H1 (cell line): ENCODE measurements around the gene KCNN1. TPM values are rescaled to one million over a fixed set of nuclear protein-coding genes. Genes with fewer than 3 reads are reported as not detected.
A peak's percentile ranks its signal among the peaks of the same experiment; 100 is the strongest.

Source experiments
- CTCF ChIA-PET: fragments of 300-600 bp; sonication (Branson Sonifier 250); formaldehyde crosslinking; loops from one replicate; lab custom pipeline; 2021; ENCODE audit not compliant: partially characterized antibody; lab: Charles Lee
- POLR2A ChIA-PET: fragments of 300-600 bp; sonication (Branson Sonifier 250); formaldehyde crosslinking; loops from one replicate; lab custom pipeline; 2021; ENCODE audit warnings: inconsistent platforms; ENCODE audit not compliant: partially characterized antibody; lab: Charles Lee
- DNase-seq, 2 experiments: peaks; one replicate each; pipeline versions ENCODE4 v3.0.0 to v3.0.0-alpha.2; 2010 to 2022; ENCODE audit warnings: low spot score in 2 of 2, low read depth in 1 of 2, mixed read lengths in 1 of 2
- FAIRE-seq: peaks from 2 replicates; lab custom pipeline; 2011; peaks lifted over from hg19 to GRCh38; lab: Jason Lieb, UNC
- H2AFZ ChIP-seq: 2 replicates; pipeline ENCODE4 v1.8.1; 2012; ENCODE audit warnings: low read length, inconsistent platforms
- H2AK5ac ChIP-seq: 2 replicates; pipeline ENCODE4 v1.6.1; 2013; ENCODE audit warnings: low read depth, low read length
- H2BK120ac ChIP-seq: replicated peaks from 2 replicates; pipeline ENCODE3; 2013; ENCODE audit warnings: low read depth, low read length, inconsistent platforms
- H2BK12ac ChIP-seq: 2 replicates; pipeline ENCODE4 v1.6.1; 2013; ENCODE audit warnings: low read depth, low read length
- H2BK15ac ChIP-seq: 2 replicates; pipeline ENCODE4 v1.6.1; 2013; ENCODE audit warnings: low read length
- H2BK20ac ChIP-seq: 2 replicates; pipeline ENCODE4 v1.6.1; 2013; ENCODE audit warnings: low read length
- H2BK5ac ChIP-seq: 2 replicates; pipeline ENCODE4 v1.6.1; 2013; ENCODE audit warnings: low read depth, low read length
- H3K14ac ChIP-seq: 2 replicates; pipeline ENCODE4 v1.6.1; 2013; ENCODE audit warnings: inconsistent platforms; ENCODE audit not compliant: insufficient read length
- H3K18ac ChIP-seq: 2 replicates; pipeline ENCODE4 v1.6.1; 2013; ENCODE audit warnings: low read length; ENCODE audit errors: extremely low read depth
- H3K23ac ChIP-seq: 2 replicates; pipeline ENCODE4 v1.6.1; 2013; ENCODE audit warnings: inconsistent platforms; ENCODE audit not compliant: insufficient read length
- H3K23me2 ChIP-seq: 2 replicates; pipeline ENCODE4 v1.6.1; 2013; ENCODE audit warnings: low read depth, low read length
- H3K27ac ChIP-seq: 2 replicates; pipeline ENCODE4 v1.6.1; 2011; ENCODE audit warnings: low read depth, low read length, inconsistent platforms
- H3K27me3 ChIP-seq, 4 experiments: replicated peaks in 1 of 4; 1 replicate in 1 of 4; 2 replicates in 3 of 4; pipeline versions ENCODE4 v1.6.1 to v1.8.1; 2011 to 2013; ENCODE audit warnings: low read length in 3 of 4, mild to moderate bottlenecking in 3 of 4, inconsistent platforms in 2 of 4, mixed read lengths in 2 of 4, moderate library complexity in 1 of 4; ENCODE audit not compliant: control insufficient read depth in 3 of 4, insufficient read depth in 3 of 4; ENCODE audit errors: extremely low read depth in 1 of 4
- H3K36me3 ChIP-seq, 4 experiments: 2 replicates each; pipeline versions ENCODE4 v1.6.1 to v1.8.1; 2011 to 2013; ENCODE audit warnings: mild to moderate bottlenecking in 4 of 4, low read length in 3 of 4, moderate library complexity in 2 of 4, control low read depth in 1 of 4, inconsistent platforms in 1 of 4; ENCODE audit not compliant: insufficient read depth in 4 of 4, control insufficient read depth in 2 of 4
- H3K4ac ChIP-seq: replicated peaks from 2 replicates; pipeline ENCODE3; 2013; ENCODE audit warnings: low read length, low read depth, mixed read lengths, inconsistent platforms; ENCODE audit not compliant: insufficient read length
- H3K4me1 ChIP-seq, 4 experiments: replicated peaks in 1 of 4; 1 replicate in 1 of 4; 2 replicates in 3 of 4; pipeline versions ENCODE4 v1.6.1 to v1.8.1; 2011 to 2013; ENCODE audit warnings: low read length in 3 of 4, inconsistent platforms in 2 of 4, mixed read lengths in 1 of 4; ENCODE audit not compliant: insufficient read depth in 4 of 4, control insufficient read depth in 3 of 4
- H3K4me2 ChIP-seq, 2 experiments: 2 replicates each; pipeline versions ENCODE4 v1.6.1 to v1.8.1; 2011 to 2013; ENCODE audit warnings: low read depth in 2 of 2, low read length in 2 of 2, control low read depth in 1 of 2, inconsistent platforms in 1 of 2, mild to moderate bottlenecking in 1 of 2; ENCODE audit not compliant: insufficient read depth in 1 of 2
- H3K4me3 ChIP-seq, 4 experiments: fragments of 200-600, 300-600 bp in 1 of 4; sonication (generic), shearing (Covaris generic), sonication (Bioruptor Twin) in 1 of 4; 2 replicates each; pipeline versions ENCODE4 v1.5.1 to v1.8.1; 2011 to 2016; ENCODE audit warnings: low read length in 4 of 4, low read depth in 3 of 4, control low read depth in 2 of 4, inconsistent platforms in 2 of 4, mild to moderate bottlenecking in 2 of 4, mixed read lengths in 1 of 4, moderate library complexity in 1 of 4; ENCODE audit not compliant: insufficient read depth in 2 of 4; ENCODE audit errors: extremely low read depth in 1 of 4
- H3K56ac ChIP-seq: replicated peaks from 2 replicates; pipeline ENCODE3; 2013; ENCODE audit warnings: low read depth, mild to moderate bottlenecking, mixed read lengths, low read length, inconsistent platforms; ENCODE audit not compliant: insufficient read length
- H3K79me1 ChIP-seq: 2 replicates; pipeline ENCODE4 v1.6.1; 2013; ENCODE audit warnings: low read depth, low read length, control low read depth
- H3K79me2 ChIP-seq, 2 experiments: 2 replicates each; pipeline versions ENCODE4 v1.6.1 to v1.8.1; 2012 to 2013; ENCODE audit warnings: low read length in 2 of 2, mild to moderate bottlenecking in 2 of 2, inconsistent platforms in 1 of 2; ENCODE audit not compliant: insufficient read depth in 2 of 2, control insufficient read depth in 1 of 2
- H3K9ac ChIP-seq, 4 experiments: replicated peaks in 1 of 4; 1 replicate in 1 of 4; 2 replicates in 3 of 4; pipeline versions ENCODE4 v1.6.1 to v1.8.1; 2011 to 2013; ENCODE audit warnings: low read depth in 3 of 4, low read length in 3 of 4, control low read depth in 2 of 4, mild to moderate bottlenecking in 2 of 4, moderate library complexity in 2 of 4, inconsistent platforms in 1 of 4; ENCODE audit errors: extremely low read depth in 1 of 4
- H3K9me3 ChIP-seq, 2 experiments: 2 replicates each; pipeline versions ENCODE4 v1.6.1 to v1.8.1; 2012 to 2013; ENCODE audit warnings: mild to moderate bottlenecking in 2 of 2, moderate library complexity in 2 of 2, control low read depth in 1 of 2, inconsistent platforms in 1 of 2, low read depth in 1 of 2, low read length in 1 of 2, mixed read lengths in 1 of 2; ENCODE audit not compliant: insufficient read depth in 2 of 2
- H4K20me1 ChIP-seq, 2 experiments: replicated peaks in 1 of 2; 2 replicates each; pipeline versions ENCODE3 to v1.8.1; 2011 to 2013; ENCODE audit warnings: inconsistent platforms in 2 of 2, low read length in 2 of 2, mild to moderate bottlenecking in 1 of 2; ENCODE audit not compliant: insufficient read depth in 2 of 2, control insufficient read depth in 1 of 2
- H4K5ac ChIP-seq: 2 replicates; pipeline ENCODE4 v1.6.1; 2013; ENCODE audit warnings: low read length, low read depth, mixed read lengths, inconsistent platforms; ENCODE audit not compliant: insufficient read length
- H4K8ac ChIP-seq: 2 replicates; pipeline ENCODE4 v1.8.0; 2013; ENCODE audit warnings: mild to moderate bottlenecking, moderate library complexity, low read length, inconsistent platforms; ENCODE audit not compliant: insufficient read depth; ENCODE audit errors: extremely low read depth
- H4K91ac ChIP-seq: replicated peaks from 2 replicates; pipeline ENCODE3; 2013; ENCODE audit warnings: low read length, mixed read lengths, inconsistent platforms; ENCODE audit not compliant: insufficient read length
- EZH2 ChIP-seq: fragments of 200-600 bp; sonication (generic); IDR thresholded peaks from 2 replicates; pipeline ENCODE4 v1.7.1; 2012; ENCODE audit warnings: low read depth, mild to moderate bottlenecking, moderate library complexity, low read length, inconsistent platforms; ENCODE audit not compliant: severe bottlenecking
- GABPA ChIP-seq: IDR thresholded peaks from 2 replicates; pipeline ENCODE4 v1.6.1; 2011; ENCODE audit warnings: mild to moderate bottlenecking, low read length, moderate library complexity, borderline replicate concordance; ENCODE audit not compliant: insufficient read depth
- KDM1A ChIP-seq: fragments of 200-600, 300-600 bp; sonication (generic); IDR thresholded peaks from 2 replicates; pipeline ENCODE4 v1.7.1; 2016; ENCODE audit warnings: mild to moderate bottlenecking, low read length, borderline replicate concordance
- POU5F1 ChIP-seq: IDR thresholded peaks from 2 replicates; pipeline ENCODE4 v1.6.1; 2011; ENCODE audit warnings: low read depth, mild to moderate bottlenecking, low read length, moderate library complexity
- SP4 ChIP-seq: IDR thresholded peaks from 2 replicates; pipeline ENCODE4 v1.6.1; 2012; ENCODE audit warnings: low read length, inconsistent platforms
- SUZ12 ChIP-seq: fragments of 200-600 bp; sonication (generic); IDR thresholded peaks from 2 replicates; pipeline ENCODE4 v1.6.1; 2012; ENCODE audit warnings: mild to moderate bottlenecking, inconsistent platforms, low read length, moderate library complexity, mixed read lengths
- TAF1 ChIP-seq: IDR thresholded peaks from 2 replicates; pipeline ENCODE4 v1.6.1; 2011; ENCODE audit warnings: mild to moderate bottlenecking, low read depth, low read length
- WGBS, 2 experiments: shearing (Covaris generic) in 1 of 2; methylation state at CpG; one replicate each; pipeline versions ENCODE4 v1.1.6 to v1.1.7; 2013 to 2015; ENCODE audit warnings: low lambda C conversion rate in 2 of 2, mixed read lengths in 2 of 2, inconsistent platforms in 1 of 2, low coverage in 1 of 2, missing lambda C conversion rate in 1 of 2; ENCODE audit not compliant: insufficient replicate concordance in 2 of 2, insufficient coverage in 1 of 2, insufficient read length in 1 of 2; ENCODE audit errors: extremely low coverage in 1 of 2, missing lambda C conversion rate in 1 of 2; 5-methylcytosine and 5-hydroxymethylcytosine counted together
- polyA plus RNA-seq, 7 experiments: library from polyadenylated mRNA; depleted of rRNA in 3 of 7; stranded (reverse) in 5 of 7; unstranded in 2 of 7; fragments of >200 nt in 5 of 7; fragments of 200-250 nt in 2 of 7; gene quantifications; 1 replicate in 5 of 7; 2 replicates in 1 of 7; 4 replicates in 1 of 7; pipeline versions ENCODE4 v1.2.1 to v1.2.3, GENCODE V29; 2011 to 2013; ENCODE audit warnings: missing spikeins in 2 of 7, mixed read lengths in 2 of 7
- total RNA-seq: library from RNA; stranded (reverse); fragmentation: NEBNext Ultra II Directional; extraction: Animal tissue kit (Norgen Biotek cat#: 25700); gene quantifications from 2 replicates; pipeline ENCODE4 v1.2.1, GENCODE V29; 2021

The KCNN1 gene
- total and polyA plus RNA-seq, 2 of the 8 experiments (the other 6 are each of a cell fraction or from before 2014, with no cell fraction given): 11.0 to 12.5 TPM

- Histone ChIP-seq H2BK120ac (peak overlapping the region; percentile 91), H4K91ac (peak overlapping the region; percentile 93), H3K36me3 (no peaks in the 10 kb centered on the region), H2BK5ac (peak overlapping the region; percentile 40; the same call in 1 of the 2 replicates), H3K14ac (no peak overlapping the region), H4K20me1 (peaks cover 0 to 2% of the 10 kb centered on the region in 2 experiments), H3K27me3 (peaks cover 19 to 54% (median 47%) of the 10 kb centered on the region in 4 experiments), H3K4me2 (peak overlapping the region; percentile 88 to 94), H2BK12ac (peak overlapping the region; percentile 92), H2BK15ac (peak overlapping the region; percentile 92; the same call in 1 of the 2 replicates), H2AK5ac (no peak overlapping the region), H3K27ac (no peak overlapping the region), H3K9me3 (no peaks in the 10 kb centered on the region), H2BK20ac (0 out of 2 replicates have a peak overlapping the region, but pooled peaks have one; percentile 82), H3K23ac (no peak overlapping the region), H3K4me1 (peaks cover 0 to 42% (median 23%) of the 10 kb centered on the region in 4 experiments; a peak in 6 of 7 replicates), H3K56ac (peak overlapping the region; percentile 14), H3K79me2 (no peaks in the 10 kb centered on the region), H2AFZ (no peak overlapping the region), H3K23me2 (peaks cover 30% of the 10 kb centered on the region), H4K8ac (peak overlapping the region; percentile 85), H3K4me3 (peak overlapping the region; percentile 48 to 73 (median 52)), H3K9ac (peak overlapping the region in 3 of 4 experiments; percentile 13 to 44 (median 38); a peak in 5 of 7 replicates), H3K18ac (peak overlapping the region; percentile 87), H3K79me1 (no peaks in the 10 kb centered on the region), H3K4ac (peak overlapping the region; percentile 46), H4K5ac (peak overlapping the region; percentile 34)
- 4% methylated on average over 48 of the region's 49 CpGs; no CpG with 5 or more reads in 1 of the 2 experiments for WGBS, 2 experiments
- DNase-seq (peak in 1 of 2 experiments; percentile 63), FAIRE-seq (no peak)
- POLR2A ChIA-PET: interaction anchor here (0.6 to 2.5 kb wide), 11 partner anchors 9 to 90 kb away, joined by 3 to 8 read pairs (median 4); partner anchors contain the start of genes CCDC124, KCNN1 and RPL18A
- CTCF ChIA-PET: interaction anchor here (2.6 to 21.5 kb wide), 3 partner anchors 14 to 78 kb away, joined by 7 to 271 read pairs (median 90); partner anchors contain the start of genes CCDC124 and SLC5A5
- TF ChIP-seq GABPA: no peak
- TF ChIP-seq TAF1: 0 out of 2 replicates have a peak, but pooled peaks have one; percentile 10
- peak; percentile 65 for TF ChIP-seq EZH2
- TF ChIP-seq POU5F1: no peak
- no peak for TF ChIP-seq SP4
- peak; percentile 22; the same call in 1 of the 2 replicates for TF ChIP-seq KDM1A
- peak; percentile 61; the same call in 1 of the 2 replicates for TF ChIP-seq SUZ12
Observed at GRCh38 chr19:17948931-17949930, 17.7 kb upstream of the KCNN1 start.
